GM06990 (cell line): ENCODE results near the gene GAPDHS.

Experiments used
- DNase-seq: peaks from one replicate; pipeline ENCODE4 v3.0.0-alpha.2; 2011; ENCODE audit not compliant: insufficient read length; ENCODE audit errors: extremely low read depth
- H3K27me3 ChIP-seq: replicated peaks from 2 replicates; pipeline ENCODE4 v1.6.0; 2011; ENCODE audit warnings: low read length; ENCODE audit not compliant: control insufficient read depth, insufficient read depth
- H3K36me3 ChIP-seq: 2 replicates; pipeline ENCODE4 v1.5.1; 2011; ENCODE audit warnings: low read length; ENCODE audit not compliant: control insufficient read depth, insufficient read depth
- H3K4me3 ChIP-seq: replicated peaks from 2 replicates; pipeline ENCODE4 v1.5.1; 2011; ENCODE audit warnings: low read depth, mild to moderate bottlenecking, control low read depth, low read length
- CTCF ChIP-seq: IDR thresholded peaks from 2 replicates; pipeline ENCODE4 v1.5.1; 2011; ENCODE audit warnings: low read length, control low read depth, mild to moderate bottlenecking, inconsistent platforms; ENCODE audit not compliant: insufficient read depth, poor library complexity, severe bottlenecking

The GAPDHS gene

GRCh38 chr19:35533201-35533821 lies at the start of gene GAPDHS:
GAPDHS (plus strand) TSS chr19:35533456; CDS start chr19:35533528, 72 bp downstream.
- H3K4me3 ChIP-seq, result no peak within 1 kb of the TSS
- no peak for TF ChIP-seq CTCF
- no peak for DNase-seq
- peaks cover 1% of the 10 kb centered on the region for H3K27me3 ChIP-seq
- no peaks in the 10 kb centered on the region for H3K36me3 ChIP-seq

- no peaks in the 10 kb centered on the region for H3K27me3 ChIP-seq
- TF ChIP-seq CTCF, result no peak
- no peak overlapping the region for H3K4me3 ChIP-seq
- peak; percentile 69 for DNase-seq
- H3K36me3 ChIP-seq, result no peaks in the 10 kb centered on the region
Measured at GRCh38 chr19:35484252-35485036, 48.8 kb upstream of the GAPDHS start.

- no peaks in the 10 kb centered on the region; the same call in none of the 2 replicates for H3K27me3 ChIP-seq
- DNase-seq, result no peak
- H3K36me3 ChIP-seq, result no peaks in the 10 kb centered on the region
- H3K4me3 ChIP-seq, result no peak overlapping the region
- TF ChIP-seq CTCF, result no peak
Measured at GRCh38 chr19:35486268-35486708, 47.0 kb upstream of the GAPDHS start.

- no peaks in the 10 kb centered on the region; the same call in none of the 2 replicates for H3K27me3 ChIP-seq
- no peak for TF ChIP-seq CTCF
- H3K4me3 ChIP-seq, result no peak overlapping the region
- no peaks in the 10 kb centered on the region for H3K36me3 ChIP-seq
- no peak for DNase-seq
Measured at GRCh38 chr19:35487656-35488182, 45.5 kb upstream of the GAPDHS start.

GRCh38 chr19:35488677-35489076 lies 44.6 kb upstream of the GAPDHS start:
- no peak overlapping the region for H3K4me3 ChIP-seq
- DNase-seq, result no peak
- H3K27me3 ChIP-seq, result no peaks in the 10 kb centered on the region; the same call in none of the 2 replicates
- H3K36me3 ChIP-seq, result no peaks in the 10 kb centered on the region
- TF ChIP-seq CTCF, result no peak
